A673 (cell line): ENCODE measurements around the gene SFRP2. TPM values are rescaled to one million over a fixed set of nuclear protein-coding genes. Genes with fewer than 3 reads are reported as not detected.

ENCODE experiments used
- Bru-seq: library from RNA; stranded (reverse); fragments of 400-500 nt; gene quantifications from one replicate; lab custom pipeline; 2021; lab: Mats Ljungman, UMichigan
- BruChase-seq, 2 experiments: library from RNA; stranded (reverse); fragments of 400-500 nt; gene quantifications; one replicate each; lab custom pipeline; 2021; lab: Mats Ljungman, UMichigan
- BruUV-seq: library from RNA; stranded (reverse); fragments of 400-500 nt; replicated peaks from 2 replicates; lab custom pipeline; 2021; lab: Mats Ljungman, UMichigan
- CTCF ChIA-PET: fragments of 300-600 bp; sonication (Branson Sonifier 250); formaldehyde crosslinking; loops from one replicate; lab custom pipeline; 2022; ENCODE audit warnings: antibody characterized with exemption; lab: Charles Lee
- POLR2A ChIA-PET: fragments of 300-600 bp; sonication (Branson Sonifier 250); formaldehyde crosslinking; loops from one replicate; lab custom pipeline; 2022; ENCODE audit warnings: antibody characterized with exemption; ENCODE audit not compliant: low non-redundant PET; lab: Charles Lee
- DNase-seq: peaks from one replicate; pipeline ENCODE4 v3.0.0-alpha.2; 2015; ENCODE audit warnings: low spot score
- H3K27ac ChIP-seq: fragments of 200-600 bp; sonication (generic); 2 replicates; pipeline ENCODE4 v1.5.1; 2016; ENCODE audit warnings: mixed run types, low read depth, mild to moderate bottlenecking, mixed read lengths, antibody characterized with exemption, low read length; ENCODE audit not compliant: poor library complexity, severe bottlenecking
- H3K27me3 ChIP-seq: fragments of 200-600 bp; sonication (generic); replicated peaks from 2 replicates; pipeline ENCODE4 v1.6.1; 2017; ENCODE audit warnings: mixed run types, low read depth, mild to moderate bottlenecking, mixed read lengths, antibody characterized with exemption, low read length; ENCODE audit not compliant: insufficient read depth, poor library complexity
- H3K36me3 ChIP-seq: fragments of 200-600 bp; sonication (generic); 2 replicates; pipeline ENCODE4 v1.6.1; 2016; ENCODE audit warnings: mixed run types, mild to moderate bottlenecking, mixed read lengths, antibody characterized with exemption, low read length; ENCODE audit not compliant: insufficient read depth, poor library complexity, severe bottlenecking
- H3K4me1 ChIP-seq: fragments of 200-600 bp; sonication (generic); 2 replicates; pipeline ENCODE4 v1.6.1; 2017; ENCODE audit warnings: mixed run types, mild to moderate bottlenecking, mixed read lengths, antibody characterized with exemption, low read length; ENCODE audit not compliant: insufficient read depth, poor library complexity, severe bottlenecking
- H3K4me3 ChIP-seq: fragments of 200-600 bp; sonication (generic); 2 replicates; pipeline ENCODE4 v1.5.1; 2016; ENCODE audit warnings: low read depth, mixed run types, mild to moderate bottlenecking, mixed read lengths, low read length; ENCODE audit not compliant: poor library complexity, severe bottlenecking
- H3K9me3 ChIP-seq: fragments of 200-600 bp; sonication (generic); 2 replicates; pipeline ENCODE4 v1.6.1; 2016; ENCODE audit warnings: mixed run types, low read depth, mild to moderate bottlenecking, mixed read lengths, antibody characterized with exemption, low read length; ENCODE audit not compliant: poor library complexity, severe bottlenecking
- EZH2 ChIP-seq: fragments of 200-600 bp; sonication (generic); IDR thresholded peaks from 2 replicates; pipeline ENCODE4 v1.6.1; 2017; ENCODE audit warnings: borderline replicate concordance, low read depth, mild to moderate bottlenecking, mixed read lengths, antibody characterized with exemption, low read length; ENCODE audit not compliant: poor library complexity, severe bottlenecking
- intact Hi-C: fragments of 100-400 bp; cut with micrococcal nuclease; formaldehyde crosslinking; loops from one replicate; pipeline ENCODE4 v1.10.0; 2022; ENCODE audit not compliant: unreplicated experiment
- long read RNA-seq: library from polyadenylated mRNA; stranded (forward); transcript quantifications from one replicate; pipeline ENCODE4 v2.0.0, GENCODE V29; 2022
- total RNA-seq: library from RNA; stranded (reverse); gene quantifications from 2 replicates; pipeline ENCODE4 v1.2.3, GENCODE V29; 2021
- TF ChIP-seq, protein P1 (sequence below): fragments of 300-800, 200-600 bp; sonication (generic); conservative IDR thresholded peaks from 2 replicates; pipeline ENCODE4 v1.5.1; 2017; ENCODE audit warnings: low read depth, mild to moderate bottlenecking, antibody characterized with exemption, low read length, moderate library complexity, mixed read lengths

SFRP2 gene, protein sequence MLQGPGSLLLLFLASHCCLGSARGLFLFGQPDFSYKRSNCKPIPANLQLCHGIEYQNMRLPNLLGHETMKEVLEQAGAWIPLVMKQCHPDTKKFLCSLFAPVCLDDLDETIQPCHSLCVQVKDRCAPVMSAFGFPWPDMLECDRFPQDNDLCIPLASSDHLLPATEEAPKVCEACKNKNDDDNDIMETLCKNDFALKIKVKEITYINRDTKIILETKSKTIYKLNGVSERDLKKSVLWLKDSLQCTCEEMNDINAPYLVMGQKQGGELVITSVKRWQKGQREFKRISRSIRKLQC
- total RNA-seq (1.4 and 1.9 TPM in 2 replicates), Bru-seq, nascent RNA (percentile 33 among the genes with signal in this experiment), BruChase-seq, experiment 1, labeled RNA remaining after a 2-hour chase (percentile 13 among the genes with signal in this experiment), BruChase-seq, experiment 2, labeled RNA remaining after a 6-hour chase (percentile 33 among the genes with signal in this experiment)
- long read RNA-seq, result 0 reads

DNA sequence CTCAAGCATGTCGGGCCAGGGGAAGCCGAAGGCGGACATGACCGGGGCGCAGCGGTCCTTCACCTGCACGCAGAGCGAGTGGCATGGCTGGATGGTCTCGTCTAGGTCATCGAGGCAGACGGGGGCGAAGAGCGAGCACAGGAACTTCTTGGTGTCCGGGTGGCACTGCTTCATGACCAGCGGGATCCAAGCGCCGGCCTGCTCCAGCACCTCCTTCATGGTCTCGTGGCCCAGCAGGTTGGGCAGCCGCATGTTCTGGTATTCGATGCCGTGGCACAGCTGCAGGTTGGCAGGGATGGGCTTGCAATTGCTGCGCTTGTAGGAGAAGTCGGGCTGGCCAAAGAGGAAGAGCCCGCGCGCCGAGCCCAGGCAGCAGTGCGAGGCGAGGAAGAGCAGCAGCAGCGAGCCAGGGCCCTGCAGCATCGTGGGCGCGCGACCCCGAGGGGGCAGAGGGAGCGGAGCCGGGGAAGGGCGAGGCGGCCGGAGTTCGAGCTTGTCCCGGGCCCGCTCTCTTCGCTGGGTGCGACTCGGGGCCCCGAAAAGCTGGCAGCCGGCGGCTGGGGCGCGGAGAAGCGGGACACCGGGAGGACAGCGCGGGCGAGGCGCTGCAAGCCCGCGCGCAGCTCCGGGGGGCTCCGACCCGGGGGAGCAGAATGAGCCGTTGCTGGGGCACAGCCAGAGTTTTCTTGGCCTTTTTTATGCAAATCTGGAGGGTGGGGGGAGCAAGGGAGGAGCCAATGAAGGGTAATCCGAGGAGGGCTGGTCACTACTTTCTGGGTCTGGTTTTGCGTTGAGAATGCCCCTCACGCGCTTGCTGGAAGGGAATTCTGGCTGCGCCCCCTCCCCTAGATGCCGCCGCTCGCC is at the start of gene SFRP2:
TSS of gene SFRP2 (minus strand) at position 671 of the 864 bp plus-strand sequence. CDS start at position 423, 248 bp downstream.
- Histone ChIP-seq H3K4me3 (peak within 1 kb of the TSS; percentile 44), H3K4me1 (no peaks in the 10 kb centered on the region), H3K27ac (no peak within 1 kb of the TSS), H3K9me3 (no peaks in the 10 kb centered on the region), H3K27me3 (peaks cover 74% of the 10 kb centered on the region), H3K36me3 (no peaks in the 10 kb centered on the region)
- POLR2A ChIA-PET, result no interaction called here
- peak; percentile 33 for DNase-seq
- intact Hi-C loops, result loop anchor here (5.0 kb wide), 2 partner anchors 229 to 524 kb away; no protein-coding TSS in a partner anchor
- no TSS peak for BruUV-seq
- TF ChIP-seq EZH2, result no peak
- TF ChIP-seq, protein P1, sequence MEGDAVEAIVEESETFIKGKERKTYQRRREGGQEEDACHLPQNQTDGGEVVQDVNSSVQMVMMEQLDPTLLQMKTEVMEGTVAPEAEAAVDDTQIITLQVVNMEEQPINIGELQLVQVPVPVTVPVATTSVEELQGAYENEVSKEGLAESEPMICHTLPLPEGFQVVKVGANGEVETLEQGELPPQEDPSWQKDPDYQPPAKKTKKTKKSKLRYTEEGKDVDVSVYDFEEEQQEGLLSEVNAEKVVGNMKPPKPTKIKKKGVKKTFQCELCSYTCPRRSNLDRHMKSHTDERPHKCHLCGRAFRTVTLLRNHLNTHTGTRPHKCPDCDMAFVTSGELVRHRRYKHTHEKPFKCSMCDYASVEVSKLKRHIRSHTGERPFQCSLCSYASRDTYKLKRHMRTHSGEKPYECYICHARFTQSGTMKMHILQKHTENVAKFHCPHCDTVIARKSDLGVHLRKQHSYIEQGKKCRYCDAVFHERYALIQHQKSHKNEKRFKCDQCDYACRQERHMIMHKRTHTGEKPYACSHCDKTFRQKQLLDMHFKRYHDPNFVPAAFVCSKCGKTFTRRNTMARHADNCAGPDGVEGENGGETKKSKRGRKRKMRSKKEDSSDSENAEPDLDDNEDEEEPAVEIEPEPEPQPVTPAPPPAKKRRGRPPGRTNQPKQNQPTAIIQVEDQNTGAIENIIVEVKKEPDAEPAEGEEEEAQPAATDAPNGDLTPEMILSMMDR, result no peak
- CTCF ChIA-PET, result interaction anchor here (0.7 kb wide), 1 partner anchor 137 kb away, joined by 3 read pairs; no protein-coding TSS in a partner anchor

DNA sequence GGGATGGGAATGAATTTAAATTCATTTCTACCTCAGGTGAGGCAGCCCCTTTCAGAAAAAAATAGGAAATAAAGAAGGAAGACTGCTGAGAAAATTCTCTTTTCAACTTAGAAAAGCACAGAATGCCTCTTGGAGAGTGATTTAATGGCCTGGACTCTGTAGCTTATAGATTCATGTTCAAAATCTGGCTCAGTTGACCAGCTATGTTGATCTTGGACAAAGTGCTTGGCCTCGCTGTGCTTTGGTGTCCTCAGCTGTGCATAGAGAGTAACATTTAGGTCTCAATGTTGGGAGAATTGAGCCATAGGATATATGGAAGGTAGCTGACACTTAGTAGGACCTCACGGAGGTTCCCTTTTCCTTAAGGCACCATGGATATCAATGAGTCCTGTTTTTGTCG is 49.7 kb upstream of the SFRP2 start:
- CTCF ChIA-PET, result no interaction called here
- no peaks in the 10 kb centered on the region for H3K36me3 ChIP-seq
- TF ChIP-seq, protein P1, result no peak
- TF ChIP-seq EZH2, result no peak
- intact Hi-C loops, result no loop called here
- no TSS peak for BruUV-seq
- no peaks in the 10 kb centered on the region for H3K9me3 ChIP-seq
- H3K27ac ChIP-seq, result no peak overlapping the region
- H3K27me3 ChIP-seq, result peaks cover 6% of the 10 kb centered on the region
- H3K4me3 ChIP-seq, result no peak overlapping the region
- DNase-seq, result no peak
- H3K4me1 ChIP-seq, result no peaks in the 10 kb centered on the region
- POLR2A ChIA-PET, result no interaction called here

DNA sequence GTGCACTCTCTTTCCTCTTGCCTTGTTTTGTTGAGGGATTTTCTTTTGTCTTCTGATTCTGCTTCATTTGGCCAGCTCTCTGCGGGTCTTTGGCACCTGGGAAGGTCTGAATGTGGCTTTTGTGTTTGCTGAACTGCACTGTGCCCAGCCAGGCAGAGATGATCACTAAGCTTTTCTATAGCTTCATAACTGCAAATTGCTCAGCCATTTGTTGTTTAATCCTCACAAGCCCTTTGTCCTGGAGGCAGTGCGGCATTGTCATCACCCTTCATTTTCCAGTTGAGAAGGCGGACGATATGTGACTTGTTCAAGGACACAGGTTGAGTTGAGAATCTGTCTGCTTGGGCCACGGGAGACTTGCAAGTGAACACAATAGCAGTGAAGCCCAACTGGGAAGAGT is 46.0 kb upstream of the SFRP2 start:
- H3K36me3 ChIP-seq, result no peaks in the 10 kb centered on the region
- no peak overlapping the region for H3K4me3 ChIP-seq
- H3K27me3 ChIP-seq, result peaks cover 21% of the 10 kb centered on the region
- no TSS peak for BruUV-seq
- ChIA-PET CTCF (no interaction called here), POLR2A (no interaction called here)
- no peaks in the 10 kb centered on the region for H3K4me1 ChIP-seq
- no peaks in the 10 kb centered on the region for H3K9me3 ChIP-seq
- no peak for DNase-seq
- intact Hi-C loops, result no loop called here
- no peak overlapping the region for H3K27ac ChIP-seq
- TF ChIP-seq, protein P1, result no peak
- no peak for TF ChIP-seq EZH2
